VCaP (cell line): ENCODE data around the gene SLC18A2.

Source experiments
- H3K27ac ChIP-seq: fragments of 450-650 bp; 2 replicates; pipeline ENCODE4 v1.5.1; 2017
- TF ChIP-seq, protein P1 (sequence below): fragments of 450-650 bp; conservative IDR thresholded peaks from 2 replicates; pipeline ENCODE4 v1.5.1; 2017; ENCODE audit warnings: mild to moderate bottlenecking, moderate library complexity

The SLC18A2 gene

DNA sequence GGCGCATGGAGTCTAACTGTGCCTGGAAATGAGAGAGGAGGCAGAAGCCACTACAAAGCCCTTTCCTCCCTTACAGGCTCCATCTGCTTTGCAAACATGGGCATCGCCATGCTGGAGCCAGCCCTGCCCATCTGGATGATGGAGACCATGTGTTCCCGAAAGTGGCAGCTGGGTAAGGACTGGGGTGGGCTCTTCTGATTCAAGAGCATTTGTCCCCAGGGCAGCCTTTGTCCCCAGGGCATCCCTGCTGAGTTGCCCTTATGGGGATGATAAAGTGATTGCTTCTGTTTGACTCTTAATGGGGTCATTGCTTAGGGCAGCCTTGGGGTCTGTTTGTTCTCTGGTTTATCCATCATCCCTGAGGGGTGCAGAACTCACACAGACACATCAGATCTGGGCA lies 16.8 kb downstream of the SLC18A2 start:
- TF ChIP-seq, protein P1, sequence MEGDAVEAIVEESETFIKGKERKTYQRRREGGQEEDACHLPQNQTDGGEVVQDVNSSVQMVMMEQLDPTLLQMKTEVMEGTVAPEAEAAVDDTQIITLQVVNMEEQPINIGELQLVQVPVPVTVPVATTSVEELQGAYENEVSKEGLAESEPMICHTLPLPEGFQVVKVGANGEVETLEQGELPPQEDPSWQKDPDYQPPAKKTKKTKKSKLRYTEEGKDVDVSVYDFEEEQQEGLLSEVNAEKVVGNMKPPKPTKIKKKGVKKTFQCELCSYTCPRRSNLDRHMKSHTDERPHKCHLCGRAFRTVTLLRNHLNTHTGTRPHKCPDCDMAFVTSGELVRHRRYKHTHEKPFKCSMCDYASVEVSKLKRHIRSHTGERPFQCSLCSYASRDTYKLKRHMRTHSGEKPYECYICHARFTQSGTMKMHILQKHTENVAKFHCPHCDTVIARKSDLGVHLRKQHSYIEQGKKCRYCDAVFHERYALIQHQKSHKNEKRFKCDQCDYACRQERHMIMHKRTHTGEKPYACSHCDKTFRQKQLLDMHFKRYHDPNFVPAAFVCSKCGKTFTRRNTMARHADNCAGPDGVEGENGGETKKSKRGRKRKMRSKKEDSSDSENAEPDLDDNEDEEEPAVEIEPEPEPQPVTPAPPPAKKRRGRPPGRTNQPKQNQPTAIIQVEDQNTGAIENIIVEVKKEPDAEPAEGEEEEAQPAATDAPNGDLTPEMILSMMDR = no peak
- H3K27ac ChIP-seq = no peak overlapping the region

DNA sequence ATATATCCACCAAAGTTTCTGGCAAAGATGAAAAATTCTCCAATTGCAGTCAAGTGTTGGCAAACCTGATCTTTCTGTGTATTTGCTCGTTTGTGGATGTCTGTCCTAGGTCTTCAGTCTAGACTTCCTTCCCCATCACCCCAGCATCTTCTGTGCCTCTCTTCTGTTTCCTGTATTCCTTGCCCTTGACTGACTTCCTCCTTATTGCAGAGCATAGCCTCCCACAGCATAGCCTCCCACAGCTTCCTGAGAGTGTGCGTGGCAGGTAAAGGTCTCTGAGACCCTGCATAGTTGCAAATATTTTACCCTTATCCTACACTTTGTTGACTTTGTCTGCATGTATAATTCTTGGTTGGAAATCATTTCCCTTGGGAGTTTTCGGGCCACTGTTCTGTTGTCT lies 18.4 kb downstream of the SLC18A2 start:
- H3K27ac ChIP-seq = no peak overlapping the region
- TF ChIP-seq, protein P1 = no peak

DNA sequence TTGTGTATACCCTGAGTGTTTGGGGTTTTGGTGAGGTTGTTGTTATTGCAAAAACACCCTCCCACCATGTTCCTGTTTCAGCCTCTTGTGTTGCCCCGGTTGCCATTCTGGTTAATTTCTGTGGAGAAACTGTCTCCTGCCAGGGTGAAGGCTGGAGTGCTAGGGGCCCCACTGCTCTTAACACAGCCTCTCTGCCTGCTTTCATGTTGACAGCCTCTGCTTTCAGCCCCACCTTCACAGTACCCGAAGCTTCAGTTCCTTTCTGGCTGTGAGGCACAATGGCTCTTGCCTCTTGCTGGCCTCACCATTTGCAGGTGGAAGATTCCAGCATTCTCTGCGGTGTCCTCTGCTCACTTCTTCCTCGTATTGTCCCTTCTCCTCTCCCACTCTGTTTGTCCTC lies 19.2 kb downstream of the SLC18A2 start:
- H3K27ac ChIP-seq = no peak overlapping the region
- TF ChIP-seq, protein P1 = no peak

DNA sequence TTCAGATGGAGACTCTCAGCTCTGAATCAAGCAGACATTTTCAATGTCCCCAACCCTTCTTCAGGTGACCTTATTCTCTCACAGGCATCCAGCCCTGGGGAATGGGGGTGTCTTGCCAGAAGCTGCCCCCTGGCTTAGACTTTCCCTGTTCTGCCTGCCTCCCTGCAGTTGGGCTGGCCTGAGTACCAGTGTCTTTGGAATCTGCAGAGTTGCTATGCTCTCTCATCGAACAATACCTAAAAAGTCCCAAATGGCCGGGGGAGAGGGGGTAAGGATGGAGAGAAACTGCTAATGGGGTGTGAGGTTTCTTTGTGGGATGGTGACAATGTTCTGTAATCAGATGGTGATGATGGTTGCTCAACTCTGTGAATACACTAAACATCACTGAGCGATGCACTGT lies 20.6 kb downstream of the SLC18A2 start:
- H3K27ac ChIP-seq = no peak overlapping the region
- TF ChIP-seq, protein P1 = no peak

DNA sequence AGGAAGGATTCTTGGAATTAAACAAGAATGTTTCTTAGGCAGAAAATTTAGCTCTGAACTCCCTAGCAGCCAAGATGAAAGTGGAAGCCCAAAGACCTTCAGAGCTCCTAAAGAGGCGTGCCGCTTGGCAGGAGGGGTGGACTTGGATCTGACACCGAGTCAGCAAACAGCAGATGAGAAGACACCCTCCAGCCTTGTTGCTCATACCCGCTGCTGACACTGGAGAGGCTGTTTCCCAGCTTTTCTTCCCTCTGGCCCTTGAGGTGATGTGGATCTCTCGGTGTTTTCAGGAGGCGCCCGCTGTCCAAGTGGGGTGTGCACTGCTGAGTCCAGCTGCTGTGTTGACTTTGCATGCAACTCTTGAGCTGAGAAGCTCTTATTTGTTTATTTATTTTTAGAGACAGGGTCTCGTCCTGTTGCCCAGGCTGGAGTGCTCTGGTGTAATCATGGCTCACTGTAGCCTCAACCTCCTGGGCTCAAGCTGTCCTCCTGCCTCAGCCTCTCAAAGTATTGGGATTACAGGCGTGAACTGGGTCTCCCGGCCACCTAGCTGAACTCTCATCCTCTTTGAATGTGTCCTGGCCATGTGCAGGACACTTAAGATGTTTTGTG lies 21.5 kb downstream of the SLC18A2 start:
- TF ChIP-seq, protein P1 = no peak
- H3K27ac ChIP-seq = no peak overlapping the region

DNA sequence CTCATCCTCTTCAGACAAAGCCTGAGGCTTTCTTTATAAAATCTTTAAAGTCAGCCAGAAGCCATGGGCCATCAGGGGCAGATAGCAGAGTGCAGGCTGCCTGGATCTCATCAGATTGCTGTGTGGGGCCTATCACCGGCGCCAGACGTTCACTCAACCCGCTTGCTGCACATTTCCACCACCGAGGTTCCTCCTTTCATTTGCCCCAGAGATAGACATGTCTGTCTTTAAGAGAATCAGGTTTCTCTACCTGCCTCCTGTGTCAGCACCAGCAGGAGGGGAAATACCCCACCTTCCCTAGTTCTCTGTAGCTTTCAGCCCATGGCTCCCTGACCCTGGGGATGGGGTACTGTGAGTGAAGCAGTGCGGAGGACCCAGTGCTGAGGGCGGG lies 22.0 kb downstream of the SLC18A2 start:
- TF ChIP-seq, protein P1 = no peak
- H3K27ac ChIP-seq = no peak overlapping the region

DNA sequence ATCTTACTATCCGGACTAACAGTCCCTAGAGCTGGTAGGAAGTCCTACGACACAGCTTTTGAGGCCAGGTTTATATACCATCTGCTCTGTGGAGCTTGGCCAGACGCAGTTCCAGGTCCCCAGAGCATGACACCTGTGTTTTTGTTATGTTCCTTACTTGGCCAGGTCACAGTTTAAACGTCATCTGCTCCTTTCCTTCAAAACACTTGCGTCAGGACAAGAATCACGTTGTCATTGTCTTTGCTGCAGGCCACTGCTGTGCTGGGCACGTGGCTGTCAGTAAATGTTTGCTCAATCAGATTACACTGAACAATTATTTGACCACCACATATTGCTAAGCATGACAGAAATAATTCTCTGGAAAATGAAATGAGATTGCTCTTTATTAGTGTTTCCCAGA lies 23.9 kb downstream of the SLC18A2 start:
- TF ChIP-seq, protein P1 = no peak
- no peak overlapping the region for H3K27ac ChIP-seq
